D721Med (cell line): ENCODE results near the gene CLEC2L.
A peak's percentile ranks its signal among the peaks of the same experiment; 100 is the strongest.

Experiments used
- DNase-seq: peaks from one replicate; pipeline ENCODE4 v3.0.0; 2011; ENCODE audit warnings: low spot score; ENCODE audit not compliant: insufficient read length
- FAIRE-seq: peaks from 2 replicates; lab custom pipeline; 2011; peaks lifted over from hg19 to GRCh38; lab: Jason Lieb, UNC
- TF ChIP-seq, protein P1 (sequence below): IDR thresholded peaks from 2 replicates; pipeline ENCODE4 v1.5.1; 2012; ENCODE audit warnings: mild to moderate bottlenecking, control low read depth; ENCODE audit not compliant: insufficient read depth; ENCODE audit errors: missing control alignments

The CLEC2L gene

DNA sequence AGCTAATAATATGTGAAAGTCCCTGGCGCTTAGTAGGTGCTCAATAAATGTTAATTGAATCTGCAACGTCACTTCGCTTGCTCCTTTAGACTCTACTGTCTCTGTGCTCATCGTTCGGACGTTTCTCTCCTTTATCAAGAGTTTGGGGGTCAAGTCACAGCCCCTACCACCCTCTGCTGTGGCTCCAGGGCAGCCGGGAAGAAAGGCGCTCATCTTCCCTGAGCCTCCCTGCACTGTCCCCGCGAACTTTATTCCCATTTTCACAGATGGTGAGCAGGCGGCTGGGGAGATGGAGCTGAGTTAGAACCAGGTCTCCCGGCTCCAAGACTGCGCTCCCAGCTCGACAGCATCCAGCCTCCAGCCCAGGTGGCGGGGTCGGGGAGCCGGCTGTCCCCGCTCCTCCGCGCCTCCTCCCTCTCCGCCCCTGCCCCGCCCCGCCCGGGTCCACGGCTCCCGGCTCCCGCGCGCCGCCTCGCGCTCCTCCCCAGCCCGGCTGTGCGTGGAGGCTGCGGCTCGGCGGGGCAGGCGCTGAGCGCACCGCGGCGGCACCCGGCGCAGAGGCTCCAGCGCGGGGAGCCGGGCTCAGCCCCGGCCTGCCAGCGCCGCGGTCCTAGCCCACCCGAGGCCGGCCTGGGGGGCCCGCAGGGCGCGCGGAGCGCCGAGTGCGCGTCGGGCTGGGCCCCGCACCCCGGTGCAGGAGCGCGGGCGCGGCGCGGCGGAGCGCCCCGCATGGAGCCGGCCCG, at the start of gene CLEC2L:
TSS of gene CLEC2L (plus strand) at position 487 of the 743 bp plus-strand sequence. CDS start at position 730, 243 bp downstream.
- FAIRE-seq (no peak), DNase-seq (peak; percentile 49)
- TF ChIP-seq, protein P1, sequence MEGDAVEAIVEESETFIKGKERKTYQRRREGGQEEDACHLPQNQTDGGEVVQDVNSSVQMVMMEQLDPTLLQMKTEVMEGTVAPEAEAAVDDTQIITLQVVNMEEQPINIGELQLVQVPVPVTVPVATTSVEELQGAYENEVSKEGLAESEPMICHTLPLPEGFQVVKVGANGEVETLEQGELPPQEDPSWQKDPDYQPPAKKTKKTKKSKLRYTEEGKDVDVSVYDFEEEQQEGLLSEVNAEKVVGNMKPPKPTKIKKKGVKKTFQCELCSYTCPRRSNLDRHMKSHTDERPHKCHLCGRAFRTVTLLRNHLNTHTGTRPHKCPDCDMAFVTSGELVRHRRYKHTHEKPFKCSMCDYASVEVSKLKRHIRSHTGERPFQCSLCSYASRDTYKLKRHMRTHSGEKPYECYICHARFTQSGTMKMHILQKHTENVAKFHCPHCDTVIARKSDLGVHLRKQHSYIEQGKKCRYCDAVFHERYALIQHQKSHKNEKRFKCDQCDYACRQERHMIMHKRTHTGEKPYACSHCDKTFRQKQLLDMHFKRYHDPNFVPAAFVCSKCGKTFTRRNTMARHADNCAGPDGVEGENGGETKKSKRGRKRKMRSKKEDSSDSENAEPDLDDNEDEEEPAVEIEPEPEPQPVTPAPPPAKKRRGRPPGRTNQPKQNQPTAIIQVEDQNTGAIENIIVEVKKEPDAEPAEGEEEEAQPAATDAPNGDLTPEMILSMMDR, result no peak

DNA sequence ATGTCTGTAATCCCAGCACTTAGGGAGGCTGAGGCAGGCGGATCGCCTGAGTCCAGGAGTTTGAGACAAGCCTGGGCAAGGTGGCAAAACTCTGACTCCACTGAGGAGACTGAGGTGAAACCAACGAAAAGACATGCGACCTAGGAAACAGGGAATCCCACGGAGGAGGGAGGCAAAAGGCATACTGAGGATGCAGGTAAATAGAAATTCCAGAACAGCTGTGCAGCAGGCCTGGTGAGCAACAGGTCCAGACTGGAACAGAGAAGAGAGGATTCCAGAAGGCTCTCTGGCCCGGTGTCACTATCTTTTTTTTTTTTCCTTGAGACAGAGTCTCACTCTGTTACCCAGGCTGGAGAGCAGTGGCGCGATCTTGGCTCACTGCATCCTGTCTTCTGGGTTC, 47.3 kb upstream of the CLEC2L start:
- TF ChIP-seq, protein P1, result no peak
- DNase-seq, result no peak
- no peak for FAIRE-seq

DNA sequence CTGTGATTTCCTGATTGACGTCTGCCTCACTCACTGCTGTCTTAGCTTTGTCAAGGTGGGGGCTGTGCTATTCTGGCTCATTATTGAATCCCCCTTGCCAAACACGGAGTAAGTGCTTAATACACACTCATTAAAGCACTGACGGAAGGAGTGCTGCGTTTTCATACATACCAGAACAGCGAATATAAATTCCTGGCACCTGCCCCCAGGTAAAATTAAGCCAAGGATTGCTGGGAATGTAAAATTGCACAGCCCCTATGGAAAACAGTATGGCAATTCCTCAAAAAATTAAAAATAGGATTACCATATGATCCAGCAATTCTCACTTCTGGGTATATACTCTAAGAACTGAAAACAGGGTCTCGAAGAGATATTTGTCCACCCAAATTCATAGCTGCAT, 46.6 kb upstream of the CLEC2L start:
- TF ChIP-seq, protein P1, result no peak
- no peak for DNase-seq
- no peak for FAIRE-seq

DNA sequence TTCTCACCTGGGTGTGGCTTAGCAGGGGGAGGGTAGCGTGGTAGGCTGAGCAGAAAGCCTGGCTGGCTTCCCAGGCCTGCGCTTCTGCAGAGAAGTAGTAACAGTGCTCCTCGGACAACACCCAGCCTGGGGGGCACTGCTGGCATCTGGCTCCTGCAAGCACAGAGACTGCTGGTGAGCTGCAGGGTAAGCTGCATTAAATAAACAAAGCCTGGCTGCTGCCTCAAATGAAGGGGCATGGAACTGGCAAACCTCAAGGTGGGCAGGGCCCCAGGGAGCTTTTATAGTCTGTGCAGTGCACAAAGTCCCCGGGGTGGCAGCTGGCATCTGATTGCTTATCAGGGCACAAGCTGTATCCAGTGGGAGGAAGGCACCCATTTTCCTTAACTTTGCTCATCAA, 43.9 kb upstream of the CLEC2L start:
- DNase-seq, result no peak
- no peak for FAIRE-seq

DNA sequence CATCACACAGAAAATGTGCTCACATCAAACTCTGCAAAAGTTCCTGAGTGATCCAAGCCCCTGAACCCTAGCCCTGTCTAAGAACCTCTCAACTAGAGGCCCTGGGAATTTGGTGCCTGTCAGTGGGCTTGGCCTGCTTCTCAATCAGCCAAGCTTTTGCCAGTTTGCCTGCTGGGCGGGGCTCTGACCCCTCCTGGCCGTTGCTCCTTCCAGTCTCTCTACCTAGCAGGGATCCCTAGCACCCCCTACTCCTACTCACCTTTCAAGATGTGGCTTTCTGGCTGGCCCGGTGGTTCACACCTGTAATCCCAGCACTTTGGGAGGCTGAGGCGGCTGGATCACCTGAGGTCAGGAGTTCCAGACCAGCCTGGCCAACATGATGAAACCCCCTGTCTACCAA, 42.1 kb upstream of the CLEC2L start:
- no peak for FAIRE-seq
- no peak for DNase-seq
- TF ChIP-seq, protein P1, result no peak

More for the DNA sequence above, 43.9 kb upstream of the CLEC2L start:
- TF ChIP-seq, protein P1, result no peak

DNA sequence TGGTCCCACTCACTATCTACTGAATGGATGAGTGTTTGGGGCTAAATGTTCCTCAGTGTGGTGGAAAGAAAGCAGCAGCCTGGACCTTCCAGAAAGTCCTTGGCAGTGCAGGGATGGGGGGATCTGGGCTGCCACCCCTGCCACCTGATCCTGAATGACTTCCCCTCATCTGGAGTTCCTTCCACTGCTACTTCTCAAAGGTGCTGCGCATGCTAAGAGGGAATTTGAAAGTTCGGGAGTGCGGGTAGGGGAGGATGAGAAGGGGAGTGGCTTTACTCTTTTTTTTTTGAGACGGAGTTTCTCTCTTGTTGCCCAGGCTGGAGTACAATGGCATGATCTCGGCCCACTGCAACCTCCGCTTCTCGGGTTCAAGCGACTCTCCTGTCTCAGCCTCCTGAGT, 41.4 kb upstream of the CLEC2L start:
- FAIRE-seq (no peak), DNase-seq (no peak)
- TF ChIP-seq, protein P1, result no peak
